HG03135 (cell line): Measurements from ENCODE around the gene ZIC4.

ENCODE experiments used
- ATAC-seq: cut with Tn5 transposase; IDR thresholded peaks from one replicate; pipeline ENCODE4 v1.9.1; 2021; ENCODE audit warnings: mild to moderate bottlenecking, moderate library complexity; ENCODE audit not compliant: unreplicated experiment

Gene ZIC4

DNA sequence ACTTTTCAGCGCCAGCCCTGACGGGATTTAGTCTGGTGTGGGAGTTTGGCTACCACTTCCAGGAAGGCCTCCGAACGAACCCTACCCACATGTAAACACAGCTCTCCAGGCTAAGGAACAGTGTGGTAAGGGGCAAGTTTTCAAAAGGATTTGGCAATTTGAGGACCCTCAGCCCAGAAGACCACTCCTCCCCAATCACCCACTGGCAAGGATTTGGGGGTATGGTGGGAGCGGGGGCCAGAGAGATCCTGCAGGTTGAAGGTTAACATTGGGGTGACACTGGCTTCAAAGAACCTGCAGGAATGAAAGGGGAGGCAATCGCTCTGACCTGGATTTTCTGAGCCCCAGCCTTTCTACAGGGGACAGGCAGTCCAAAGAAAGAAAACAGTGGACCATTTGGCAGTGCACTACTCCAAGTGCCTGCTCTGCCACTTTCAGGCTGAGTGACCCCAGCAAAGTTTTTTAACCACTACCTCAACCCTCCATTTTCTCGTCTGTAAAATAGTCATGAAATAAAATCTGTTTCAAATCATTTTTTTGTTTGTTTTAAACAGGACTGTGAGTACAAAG, 34.5 kb downstream of the ZIC4 start:
- ATAC-seq, result no peak

DNA sequence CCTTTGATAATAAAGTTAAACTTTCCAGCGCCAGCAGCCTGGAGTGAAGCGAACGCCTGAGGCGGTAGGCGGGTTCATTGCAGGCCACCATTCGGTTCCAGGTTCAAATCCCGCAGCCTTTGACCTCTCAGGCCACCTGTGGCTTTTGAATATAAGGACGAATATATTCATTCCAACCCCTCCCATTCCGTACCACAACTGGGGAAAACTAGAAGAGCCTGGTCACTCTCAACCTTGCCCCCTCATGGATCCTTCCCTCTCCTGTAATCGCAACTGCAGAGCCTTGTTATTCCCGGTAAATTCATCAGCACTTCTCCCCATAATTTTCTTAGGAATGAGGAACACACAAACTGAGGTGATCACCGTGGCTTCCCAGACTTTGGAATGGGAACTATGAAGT, 35.2 kb downstream of the ZIC4 start:
- ATAC-seq, result no peak

DNA sequence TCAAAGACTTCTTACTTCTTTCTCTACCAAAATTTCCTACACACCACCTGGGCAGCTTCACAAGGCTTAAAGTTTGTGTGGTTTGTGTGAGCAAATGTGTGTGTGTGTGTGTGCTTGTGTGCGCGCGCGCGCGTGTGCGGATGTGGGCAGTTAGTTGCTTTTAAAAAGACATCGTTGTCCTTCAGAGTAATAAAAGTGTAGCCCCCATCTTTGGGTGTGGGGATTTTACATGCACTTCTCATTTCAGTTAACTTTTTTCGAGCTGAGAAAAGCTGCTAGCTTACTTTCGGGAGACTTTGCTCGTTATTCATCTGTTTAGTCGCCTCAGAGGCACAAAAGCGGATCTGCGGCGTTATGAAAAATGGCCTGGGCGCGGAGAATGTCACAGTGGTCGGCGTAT, 36.0 kb downstream of the ZIC4 start:
- no peak for ATAC-seq

DNA sequence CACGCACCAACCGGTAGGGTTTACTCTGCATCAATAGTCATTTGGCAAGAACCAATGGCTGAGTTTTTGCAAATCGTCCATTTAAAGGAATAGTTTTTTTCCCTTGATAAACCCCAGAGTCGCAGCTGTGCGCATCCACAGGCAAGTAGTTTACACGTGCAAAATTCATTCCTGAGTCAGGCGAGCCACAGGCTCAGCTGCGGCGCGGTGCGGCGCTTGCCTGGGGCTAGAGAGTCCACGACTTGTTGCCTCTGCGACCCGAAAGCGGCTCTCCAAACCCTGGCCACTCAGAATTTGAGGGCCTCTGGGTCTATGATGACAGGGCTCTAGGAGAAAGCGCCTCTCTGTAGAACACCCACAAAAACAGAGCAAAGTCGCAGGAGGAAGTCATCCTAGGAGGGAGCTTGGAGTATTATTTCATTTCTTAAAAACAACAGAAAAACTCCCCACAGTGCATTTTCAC, 36.7 kb downstream of the ZIC4 start:
- no peak for ATAC-seq

GRCh38 chr3:147369231-147369630, 37.1 kb downstream of the ZIC4 start:
- no peak for ATAC-seq

GRCh38 chr3:147368561-147369221, 37.7 kb downstream of the ZIC4 start:
- ATAC-seq, result no peak

- no peak for ATAC-seq
Observed at GRCh38 chr3:147368151-147368550, 38.2 kb downstream of the ZIC4 start.

DNA sequence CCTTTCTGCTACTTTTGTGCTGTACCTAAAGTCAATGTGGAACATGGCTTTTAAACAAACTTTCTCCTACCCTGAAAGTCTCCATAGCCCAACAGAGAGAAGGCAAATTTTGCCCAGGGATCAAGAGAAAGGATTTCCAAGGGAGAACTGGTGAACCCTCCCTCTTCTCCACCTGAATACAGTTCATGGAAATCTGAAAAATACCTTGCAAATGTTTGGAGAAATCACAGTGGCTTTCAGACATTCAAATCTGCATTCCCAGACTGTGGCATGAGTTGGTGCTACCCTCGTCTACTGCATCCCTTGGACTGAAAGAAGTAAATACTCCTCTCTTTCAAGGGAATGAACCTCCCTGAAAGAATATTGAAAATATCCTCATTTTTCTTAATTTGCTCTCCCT, 38.7 kb downstream of the ZIC4 start:
- no peak for ATAC-seq

DNA sequence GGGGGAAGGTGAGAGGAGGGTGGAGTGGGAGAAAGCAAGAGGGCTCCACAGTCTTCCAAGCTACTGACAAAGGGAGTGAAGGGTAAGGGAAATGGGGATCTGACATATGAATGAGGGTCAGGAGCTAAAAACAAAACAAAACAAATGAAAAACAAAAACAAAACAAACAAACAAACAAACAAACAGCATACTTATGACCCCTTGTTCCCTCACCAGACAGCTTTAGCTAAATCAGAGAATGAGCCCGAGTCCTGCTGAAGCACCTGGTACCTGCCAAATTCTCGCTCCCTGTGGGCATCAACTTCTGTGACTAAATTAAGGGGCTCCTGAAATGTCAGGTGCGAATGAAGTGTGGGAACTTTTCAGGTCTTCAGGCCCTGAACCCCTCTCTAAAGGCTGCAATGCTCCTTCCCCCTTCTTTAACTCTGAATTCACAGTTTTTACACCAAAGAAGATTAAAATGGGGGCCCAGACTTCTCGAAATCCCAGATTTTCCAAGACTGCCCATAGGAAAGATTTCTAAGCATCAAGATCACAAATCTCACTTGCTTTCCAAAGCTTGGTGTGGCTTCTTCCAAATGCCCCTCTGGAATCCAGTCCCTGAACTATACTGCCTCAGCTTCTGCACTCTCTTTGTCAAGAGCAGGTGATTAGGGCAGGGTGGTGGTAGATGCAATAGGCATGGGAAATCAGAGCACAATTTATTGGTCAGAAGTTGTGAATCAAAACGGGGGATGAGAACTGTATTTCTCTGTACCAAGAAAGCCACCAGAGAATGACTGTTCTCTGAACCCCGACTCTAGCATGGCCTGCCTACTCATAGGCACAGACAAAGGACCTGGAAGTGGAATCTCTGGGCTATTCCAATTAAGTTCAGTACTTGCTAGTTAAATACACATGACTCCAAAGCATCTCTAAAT, 40.9 kb downstream of the ZIC4 start:
- ATAC-seq, result no peak

- ATAC-seq, result no peak
Observed at GRCh38 chr3:147364771-147365170, 41.6 kb downstream of the ZIC4 start.

DNA sequence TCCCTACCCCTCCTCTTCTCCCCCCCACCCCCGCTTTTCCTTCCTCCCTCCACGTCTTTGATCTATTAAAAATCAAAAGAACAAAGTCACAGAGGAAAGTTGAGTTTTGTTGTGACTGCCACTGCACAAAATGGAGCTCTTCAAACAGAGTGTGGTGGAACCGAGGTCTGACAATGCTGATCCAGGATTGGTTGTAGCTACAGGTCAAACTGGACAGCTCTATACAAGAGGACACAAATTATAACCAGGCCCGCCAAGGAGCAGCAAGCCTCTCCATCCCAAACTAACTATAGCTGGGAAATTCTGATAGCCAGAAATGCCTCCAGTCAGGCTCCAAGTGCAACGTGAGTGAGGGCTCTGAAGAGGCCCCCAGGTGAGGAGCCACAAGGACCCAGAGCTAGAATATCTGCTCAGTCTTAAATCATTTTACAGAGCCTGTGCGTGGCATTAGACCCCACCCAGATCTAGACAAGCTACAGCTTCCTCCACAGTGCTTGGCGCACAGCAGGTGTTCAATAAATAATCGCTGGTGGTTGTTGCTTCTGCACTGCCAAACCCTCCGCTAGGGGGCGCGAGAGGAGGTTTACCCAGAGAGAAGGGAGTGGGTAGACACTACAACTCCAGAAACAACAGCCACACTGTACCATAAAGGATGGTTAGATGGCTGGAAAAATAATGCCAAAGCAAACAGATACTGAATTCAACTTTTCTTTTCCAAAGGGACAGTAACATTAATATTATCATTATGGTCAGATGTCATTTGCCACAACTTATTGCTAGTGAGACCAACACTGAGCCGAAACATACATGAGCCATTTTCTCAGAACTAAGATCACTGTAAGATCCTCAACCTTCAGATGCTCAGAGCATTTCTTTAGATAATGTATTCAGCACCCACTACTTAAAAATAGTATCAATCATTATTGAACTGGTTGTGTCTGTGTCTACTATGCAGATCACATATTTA, 44.6 kb downstream of the ZIC4 start:
- no peak for ATAC-seq

DNA sequence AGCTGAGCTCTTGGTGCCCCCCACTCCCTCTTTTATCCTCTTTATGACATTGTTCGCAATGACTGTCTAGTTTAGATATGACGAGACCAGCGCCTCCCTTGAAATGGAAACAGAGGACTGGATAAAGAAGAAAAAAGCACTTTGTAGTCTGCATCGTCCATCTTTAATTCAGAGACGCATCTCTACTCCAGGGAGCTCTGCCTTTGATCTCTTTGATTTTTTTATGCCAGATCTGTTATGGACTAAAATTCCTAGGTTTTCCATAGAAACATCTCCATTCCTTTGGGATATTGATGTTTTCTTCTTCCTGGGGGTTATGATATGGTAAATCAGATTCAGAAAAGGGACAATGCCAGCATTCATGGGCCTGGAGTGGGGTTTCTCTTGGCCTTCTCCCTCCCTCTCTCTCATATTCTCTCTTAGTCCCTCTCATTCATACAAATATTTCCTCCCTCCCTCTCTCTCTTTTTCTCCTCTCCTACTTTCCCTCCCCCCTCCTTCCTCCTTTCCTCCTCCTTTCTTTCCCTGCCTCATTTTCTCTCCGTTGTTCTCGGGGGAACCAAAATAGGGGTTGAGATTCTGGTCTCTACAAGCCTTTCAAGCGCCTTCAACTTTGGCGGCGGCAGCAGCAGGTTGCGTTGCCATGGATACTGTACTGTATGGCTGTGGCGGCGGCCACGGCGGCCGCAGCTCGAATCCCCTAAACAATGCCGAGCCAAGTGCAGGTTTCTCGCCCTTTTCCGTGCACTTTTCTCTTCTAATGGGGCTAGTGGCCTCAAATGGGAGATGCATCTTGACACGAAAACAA, 45.5 kb downstream of the ZIC4 start:
- no peak for ATAC-seq

- no peak for ATAC-seq
Observed at GRCh38 chr3:147360051-147360439, 46.3 kb downstream of the ZIC4 start.

DNA sequence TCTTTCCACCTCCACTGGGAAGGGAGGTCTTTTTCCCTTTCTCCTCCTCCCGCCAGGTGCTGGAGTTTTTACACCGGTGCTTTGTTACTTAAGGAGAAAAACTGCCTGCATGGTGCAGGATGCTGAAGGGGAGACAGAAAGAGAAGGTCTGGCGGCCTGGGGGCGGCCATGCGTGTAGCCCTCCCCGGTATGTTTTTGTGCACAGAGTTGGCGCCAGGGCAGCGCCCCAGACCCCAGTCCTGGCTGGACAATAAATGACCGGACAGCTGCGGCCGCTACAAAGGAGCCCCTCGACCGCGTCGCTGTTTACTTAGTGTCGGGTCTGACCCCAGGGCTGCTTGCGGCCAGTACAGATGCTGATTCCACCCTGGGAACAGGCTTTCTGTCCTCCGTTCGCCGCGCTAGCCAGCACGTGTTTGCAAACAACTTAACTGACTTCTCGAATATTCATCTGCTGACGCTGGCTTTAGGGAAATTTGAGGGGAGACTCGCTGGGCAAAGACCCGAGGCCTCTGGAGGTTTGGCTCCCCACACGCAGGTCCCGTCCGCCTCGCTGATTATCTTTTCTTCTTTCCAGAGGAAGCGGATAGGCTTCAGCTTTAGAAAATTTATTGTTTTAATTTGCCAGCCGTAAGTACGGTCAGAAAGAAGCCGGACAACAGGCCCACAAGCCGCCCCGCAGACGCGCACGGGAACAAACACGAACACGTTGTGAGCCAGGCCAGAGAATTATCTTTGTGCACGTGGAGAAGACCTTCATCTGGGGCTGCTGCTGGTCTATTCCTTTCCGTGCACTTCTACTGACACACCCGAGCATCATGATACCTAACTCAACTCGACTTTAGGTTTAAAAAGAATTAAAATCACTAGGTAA, 46.9 kb downstream of the ZIC4 start:
- ATAC-seq, result no peak

DNA sequence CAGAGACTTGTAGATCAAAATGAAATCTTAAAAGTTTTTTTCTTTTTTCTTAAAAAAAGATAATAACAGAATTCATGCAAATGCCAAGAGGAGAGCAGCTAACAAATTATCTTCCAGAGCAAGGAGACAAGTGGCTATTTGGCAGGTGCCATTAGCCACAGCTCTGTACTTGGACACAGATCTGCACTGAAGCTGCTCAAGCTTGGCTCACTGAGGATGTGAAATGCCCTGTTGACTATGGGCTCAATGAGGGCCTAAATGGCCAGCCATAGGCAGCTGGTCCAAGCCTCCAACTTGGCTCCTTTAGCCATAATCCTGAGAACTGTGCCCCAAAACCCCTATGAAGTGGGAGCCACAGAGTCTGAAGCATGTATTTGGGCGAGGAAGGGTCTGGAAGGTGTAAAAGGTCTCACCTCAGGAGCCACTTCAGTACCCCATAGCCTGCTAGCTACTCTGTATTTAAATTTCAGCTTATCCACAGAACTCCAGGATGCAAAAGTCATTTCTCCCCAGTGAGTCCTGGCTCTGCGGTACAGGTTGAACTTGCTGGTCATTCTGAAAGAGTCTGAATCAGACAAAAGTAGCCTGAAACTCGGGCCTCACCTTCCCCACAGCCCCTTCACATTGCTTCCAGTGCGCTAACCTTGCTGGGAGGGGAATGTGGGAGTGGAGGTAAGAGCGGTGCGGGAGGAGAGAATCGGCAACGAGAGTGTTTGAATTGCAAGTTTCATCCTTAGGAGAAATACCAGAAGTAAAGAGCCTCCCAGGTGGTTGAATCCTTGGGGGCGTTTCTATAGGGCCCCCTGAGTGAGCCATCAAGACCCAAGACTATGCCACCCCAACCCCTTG, 48.0 kb downstream of the ZIC4 start:
- ATAC-seq, result no peak

GRCh38 chr3:147356909-147357900, 49.1 kb downstream of the ZIC4 start:
- ATAC-seq, result no peak
